GM12878 (cell line): ENCODE measurements around the gene TMEM132C. TPM values are rescaled to one million over a fixed set of nuclear protein-coding genes. Genes with fewer than 3 reads are reported as not detected.

ENCODE experiments used
- ATAC-seq: fragments of 200-7000 bp; cut with Tn5 transposase; 3 replicates; pipeline ENCODE4 v1.9.1; 2020; ENCODE audit warnings: mild to moderate bottlenecking, moderate library complexity
- BruUV-seq: library from RNA; stranded (reverse); fragments of 400-500 nt; replicated peaks from 2 replicates; lab custom pipeline; 2021; lab: Mats Ljungman, UMichigan
- CTCF ChIA-PET: fragments of 300-600 bp; sonication (Branson Sonifier 250); formaldehyde crosslinking; extraction: SDS; loops from one replicate; lab custom pipeline; 2021; ENCODE audit warnings: inconsistent platforms; lab: Yijun Ruan, JAX
- POLR2A ChIA-PET: fragments of 350-600 bp; formaldehyde crosslinking; extraction: SDS; loops from one replicate; lab custom pipeline; 2021; ENCODE audit warnings: inconsistent platforms; lab: Charles Lee
- RAD21 ChIA-PET: fragments of 300-600 bp; sonication (Branson Sonifier 250); formaldehyde crosslinking; loops from one replicate; lab custom pipeline; 2023; ENCODE audit warnings: antibody characterized with exemption; ENCODE audit not compliant: unreplicated experiment; lab: Charles Lee
- SMC1A ChIA-PET: fragments of 300-600 bp; sonication (Branson Sonifier 250); formaldehyde crosslinking; loops from one replicate; lab custom pipeline; 2023; ENCODE audit not compliant: unreplicated experiment, uncharacterized antibody; lab: Charles Lee
- DNase-seq: peaks from one replicate; pipeline ENCODE4 v3.0.0-alpha.2; 2011; ENCODE audit warnings: low read depth, low spot score
- FAIRE-seq: peaks from 3 replicates; lab custom pipeline; 2011; peaks lifted over from hg19 to GRCh38; lab: Jason Lieb, UNC
- H2AFZ ChIP-seq: 2 replicates; pipeline ENCODE4 v1.6.0; 2011; ENCODE audit warnings: low read depth, low read length, control low read depth; ENCODE audit not compliant: control insufficient read depth
- H3K27ac ChIP-seq: 2 replicates; pipeline ENCODE4 v1.5.1; 2011; ENCODE audit warnings: control low read depth; ENCODE audit not compliant: control insufficient read depth, insufficient read depth
- H3K27me3 ChIP-seq, 2 experiments: replicated peaks in 1 of 2; 2 replicates each; pipeline versions ENCODE4 v1.6.0 to v1.6.1; 2011; ENCODE audit warnings: low read length in 1 of 2; ENCODE audit not compliant: control insufficient read depth in 2 of 2, insufficient read depth in 2 of 2
- H3K36me3 ChIP-seq, 2 experiments: 2 replicates each; pipeline ENCODE4 v1.5.1; 2011; ENCODE audit warnings: low read length in 1 of 2; ENCODE audit not compliant: control insufficient read depth in 2 of 2, insufficient read depth in 2 of 2
- H3K4me1 ChIP-seq: 2 replicates; pipeline ENCODE4 v1.6.1; 2011; ENCODE audit warnings: mild to moderate bottlenecking, low read length, moderate library complexity, mixed read lengths; ENCODE audit not compliant: control insufficient read depth, insufficient read depth
- H3K4me2 ChIP-seq: 2 replicates; pipeline ENCODE4 v1.6.0; 2011; ENCODE audit warnings: control low read depth; ENCODE audit not compliant: control insufficient read depth, insufficient read depth
- H3K4me3 ChIP-seq: fragments of 200-600 bp; sonication (generic); 2 replicates; pipeline ENCODE4 v1.5.1; 2016
- H3K79me2 ChIP-seq: 2 replicates; pipeline ENCODE4 v1.6.0; 2011; ENCODE audit warnings: low read length; ENCODE audit not compliant: control insufficient read depth, insufficient read depth
- H3K9ac ChIP-seq: 2 replicates; pipeline ENCODE4 v1.8.0; 2011; ENCODE audit warnings: low read length, control low read depth, mixed read lengths; ENCODE audit not compliant: control insufficient read depth, insufficient read depth
- H3K9me3 ChIP-seq: replicated peaks from 3 replicates; pipeline ENCODE4 v1.5.1; 2011; ENCODE audit warnings: mild to moderate bottlenecking, low read length; ENCODE audit not compliant: control insufficient read depth, insufficient read depth
- H4K20me1 ChIP-seq: 2 replicates; pipeline ENCODE4 v1.6.0; 2011; ENCODE audit not compliant: control insufficient read depth, insufficient read depth
- ATF2 ChIP-seq: IDR thresholded peaks from 2 replicates; pipeline ENCODE4 v1.6.1; 2012; ENCODE audit warnings: low read length, inconsistent platforms
- ATF3 ChIP-seq: IDR thresholded peaks from 2 replicates; pipeline ENCODE4 v1.6.1; 2011; ENCODE audit warnings: low read depth, mild to moderate bottlenecking, low read length, moderate library complexity, borderline replicate concordance; ENCODE audit errors: extremely low read depth
- CBX3 ChIP-seq: fragments of 200-600 bp; sonication (generic); IDR thresholded peaks from 2 replicates; pipeline ENCODE4 v1.6.1; 2016; ENCODE audit warnings: low read depth, borderline replicate concordance
- CUX1 ChIP-seq: IDR thresholded peaks from 2 replicates; pipeline ENCODE4 v1.6.1; 2012; ENCODE audit warnings: improper control_type of control experiment, low read depth, low read length; ENCODE audit not compliant: insufficient replicate concordance
- KAT2A ChIP-seq: conservative IDR thresholded peaks from 2 replicates; pipeline ENCODE4 v1.6.1; 2011; ENCODE audit warnings: low read depth, low read length; ENCODE audit not compliant: control insufficient read depth
- KDM1A ChIP-seq: fragments of 200-600 bp; sonication (generic); IDR thresholded peaks from 2 replicates; pipeline ENCODE4 v1.6.1; 2016; ENCODE audit warnings: borderline replicate concordance
- MEF2A ChIP-seq: IDR thresholded peaks from 2 replicates; pipeline ENCODE4 v1.6.1; 2011; ENCODE audit warnings: low read depth, mild to moderate bottlenecking, low read length, moderate library complexity; ENCODE audit not compliant: insufficient read depth
- NBN ChIP-seq: fragments of 450-650 bp; IDR thresholded peaks from 2 replicates; pipeline ENCODE4 v1.6.1; 2016
- POLR2A ChIP-seq: IDR thresholded peaks from 2 replicates; pipeline ENCODE4 v1.6.1; 2011; ENCODE audit warnings: low read depth, mild to moderate bottlenecking, low read length
- WGBS: methylation state at CpG from one replicate; pipeline ENCODE4 v1.1.6; 2016; ENCODE audit warnings: low lambda C conversion rate; ENCODE audit not compliant: insufficient replicate concordance, insufficient coverage; ENCODE audit errors: missing lambda C conversion rate; 5-methylcytosine and 5-hydroxymethylcytosine counted together
- in situ Hi-C: fragments of 300-500 bp; cut with MboI; formaldehyde crosslinking; loops from 9 replicates; pipeline ENCODE4 v1.14.3; 2018; ENCODE audit warnings: mixed read lengths
- intact Hi-C: fragments of 100-400 bp; cut with micrococcal nuclease; formaldehyde crosslinking; loops from one replicate; pipeline ENCODE4 v1.14.2; 2022; ENCODE audit not compliant: unreplicated experiment
- polyA plus RNA-seq, 11 experiments: library from polyadenylated mRNA; depleted of rRNA in 4 of 11; unstranded in 6 of 11; stranded (reverse) in 5 of 11; fragments of >200 nt; fragmentation: Nextera tagmentation in 4 of 11; fragmentation: Illumina TruSeq in 1 of 11; extraction: Ambion mirVana in 4 of 11; extraction: Trizol in 1 of 11; gene quantifications; 1 replicate in 1 of 11; 2 replicates in 10 of 11; pipeline versions ENCODE4 v1.2.1 to v1.2.3, GENCODE V29; 2011 to 2016; ENCODE audit warnings: inconsistent platforms in 2 of 11, missing spikeins in 2 of 11, low read depth in 1 of 11
- total RNA-seq, 4 experiments: library from RNA; depleted of rRNA in 3 of 4; stranded (reverse); fragments of >200 nt in 3 of 4; fragmentation: Illumina TruSeq in 1 of 4; extraction: Trizol in 1 of 4; gene quantifications; 2 replicates each; pipeline versions ENCODE4 v1.2.1 to v1.2.3, GENCODE V29; 2013 to 2021

The TMEM132C gene
- total and polyA plus RNA-seq, 10 of the 15 experiments (the other 5 are each of a cell fraction or from before 2014, with no cell fraction given), result not detected

GRCh38 chr12:128463881-128464280 is 196.9 kb downstream of the TMEM132C start:
- 0% methylated on average over 4 of the region's 4 CpGs for WGBS
- H3K4me1 ChIP-seq, result no peaks in the 10 kb centered on the region
- BruUV-seq, result no TSS peak
- SMC1A ChIA-PET, result no interaction called here
- in situ Hi-C loops, result no loop called here
- no peaks in the 10 kb centered on the region for H3K36me3 ChIP-seq
- H4K20me1 ChIP-seq, result no peaks in the 10 kb centered on the region
- POLR2A ChIA-PET, result no interaction called here
- FAIRE-seq, result no peak
- ATAC-seq, result no peak
- intact Hi-C loops, result no loop called here
- RAD21 ChIA-PET, result no interaction called here
- H3K79me2 ChIP-seq, result no peaks in the 10 kb centered on the region
- no peak overlapping the region for H2AFZ ChIP-seq
- no peak overlapping the region for H3K4me3 ChIP-seq
- no peak overlapping the region for H3K4me2 ChIP-seq
- TF ChIP-seq ATF3 (no peak), NBN (no peak), CUX1 (no peak), KAT2A (no peak), ATF2 (no peak), POLR2A (no peak), MEF2A (no peak), CBX3 (no peak), KDM1A (no peak)
- TF ChIP-seq, all 136 proteins: peak for 0
- CTCF ChIA-PET, result no interaction called here
- DNase-seq, result no peak
- Histone ChIP-seq H3K27me3 (no peaks in the 10 kb centered on the region), H3K9me3 (no peaks in the 10 kb centered on the region), H3K27ac (no peak overlapping the region), H3K9ac (no peak overlapping the region)
